Myometrial cell (primary cell): ENCODE data around the gene RHBDD3. TPM values are rescaled to one million over a fixed set of nuclear protein-coding genes. Genes with fewer than 3 reads are reported as not detected.

Source experiments
- total RNA-seq: library from RNA; depleted of rRNA; stranded (reverse); fragments of >200 nt; gene quantifications from 2 replicates; pipeline ENCODE4 v1.2.3, GENCODE V29; 2015

RHBDD3 gene
- total RNA-seq: 19.5 and 22.5 TPM in 2 replicates

DNA sequence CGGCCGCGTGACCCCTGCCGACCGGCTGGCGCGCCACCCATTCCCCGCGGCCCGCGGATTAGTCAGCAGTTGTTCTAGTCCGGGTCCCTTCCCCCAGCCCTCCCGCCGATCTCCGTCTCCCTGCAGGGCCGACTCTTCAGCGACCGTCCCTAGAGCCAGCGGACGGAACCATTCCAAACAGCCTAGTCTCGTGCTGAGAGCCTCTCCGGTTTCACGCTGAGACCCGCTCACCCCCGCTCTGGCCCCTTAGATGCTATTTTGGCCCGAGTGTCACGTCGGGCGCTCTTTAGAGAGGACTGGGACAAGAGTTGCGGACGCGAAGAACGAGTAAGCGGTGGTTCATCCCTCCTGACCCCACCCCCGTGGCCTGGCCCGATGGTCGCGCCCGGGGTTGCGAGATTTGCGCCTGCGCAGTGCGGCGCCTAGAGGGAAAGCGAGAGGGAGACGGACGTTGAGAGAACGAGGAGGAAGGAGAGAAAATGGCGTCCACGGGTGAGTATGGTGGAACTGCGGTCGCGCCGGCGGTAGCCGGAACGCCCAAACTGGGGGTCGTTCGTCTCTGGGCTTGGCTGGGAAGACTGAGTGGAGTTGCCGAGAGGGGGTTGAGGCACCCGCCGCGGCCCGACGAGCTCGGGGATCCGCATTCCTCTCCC, at the start of gene RHBDD3, which contains the start of gene EWSR1:
TSS of gene RHBDD3 (minus strand) at position 124 of the 653 bp plus-strand sequence. CDS start 2,355 bp downstream, outside the sequence.
TSS of gene EWSR1 (plus strand) at position 411 of the 653 bp plus-strand sequence. CDS start at position 480, 69 bp downstream.

DNA sequence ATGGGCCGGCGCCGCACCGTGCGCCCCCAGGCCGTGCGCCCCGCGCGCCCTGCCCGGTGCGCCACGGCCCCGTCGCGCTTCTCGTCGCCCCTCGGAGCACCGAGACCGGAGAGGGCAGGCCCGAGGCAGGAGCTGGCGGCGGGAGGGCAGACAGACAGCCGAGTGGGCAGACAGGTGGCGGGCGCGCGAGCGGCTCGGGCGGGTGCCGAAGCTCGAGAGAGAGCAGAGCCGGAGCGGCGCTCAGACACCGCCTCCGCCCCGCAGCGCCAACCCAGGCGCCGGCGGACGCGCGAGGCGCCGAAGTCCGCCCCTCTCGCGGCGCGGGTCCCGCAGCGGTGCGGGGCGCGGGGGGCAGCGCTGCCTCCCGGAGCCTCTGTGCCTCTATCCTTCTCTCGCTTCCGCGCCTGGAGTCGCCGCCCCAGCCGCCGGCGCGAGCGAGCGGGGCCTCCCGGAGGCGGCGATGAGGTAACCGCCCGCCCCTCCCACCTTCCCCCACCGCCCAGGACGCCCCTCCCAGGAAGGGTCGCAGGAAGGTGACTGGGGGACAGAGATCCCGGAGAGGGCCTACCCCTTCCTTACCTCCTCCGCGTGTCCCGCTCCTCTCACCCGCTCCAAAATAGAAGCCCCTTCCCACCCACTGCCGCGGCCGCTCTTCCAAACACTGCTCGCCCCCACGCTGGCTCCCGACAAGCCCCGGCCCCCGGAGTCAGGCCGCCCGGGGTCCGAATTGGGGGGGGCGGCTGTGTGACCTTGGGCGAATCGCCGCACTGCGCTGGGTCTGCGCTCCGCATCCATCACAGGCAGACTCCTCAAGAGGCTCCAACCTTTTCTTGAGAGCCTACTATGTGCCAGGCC, 47.7 kb upstream of the RHBDD3 start, which contains the start of gene RASL10A:
TSS of gene RASL10A (minus strand) at position 412 of the 855 bp plus-strand sequence. CDS start 451 bp downstream, outside the sequence.

DNA sequence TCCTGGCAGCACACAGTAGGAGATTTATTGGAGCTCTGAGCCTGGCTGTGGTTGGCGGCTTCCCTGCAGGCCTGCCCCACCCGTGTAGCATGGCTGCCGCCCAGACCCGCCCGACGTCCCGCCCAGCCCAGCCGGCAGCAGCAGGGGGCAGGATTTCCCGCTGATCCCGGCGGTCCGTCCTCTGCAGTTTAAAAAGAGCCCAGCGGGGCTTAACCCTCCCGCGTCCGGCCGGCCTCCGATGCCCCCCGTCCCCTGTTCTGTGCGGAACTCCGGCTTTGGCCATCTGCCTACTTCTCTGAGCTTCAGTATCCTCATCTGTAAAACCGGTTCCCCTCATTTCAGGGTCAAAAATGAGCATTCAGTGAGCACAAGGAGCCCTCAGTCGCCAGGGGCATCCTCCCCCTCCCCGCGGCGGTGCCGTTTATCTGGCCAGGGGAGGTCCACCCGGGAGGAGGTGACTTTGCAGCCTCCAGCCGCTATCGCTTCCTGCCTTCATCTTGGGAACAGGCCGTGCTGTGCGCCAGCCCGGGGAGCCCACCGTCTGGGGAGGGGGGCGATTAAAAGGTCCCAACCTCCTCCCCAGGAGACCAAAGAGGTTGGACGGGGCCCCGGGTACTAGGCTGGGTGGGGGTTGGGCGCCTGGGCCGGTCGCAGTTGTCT, 38.5 kb upstream of the RHBDD3 start, which contains the start of gene GAS2L1:
TSS of gene GAS2L1 (plus strand) at position 476 of the 660 bp plus-strand sequence. CDS start 1,456 bp downstream, outside the sequence.

Other genes with a start within 250 kb of the RHBDD3 start
- not detected in 2 replicates for gene C22orf31, start 206.2 kb downstream of the RHBDD3 start, total RNA-seq
- 4.3 and 4.4 TPM in 2 replicates for gene KREMEN1, start 194.9 kb downstream of the RHBDD3 start, total RNA-seq
- not detected in 2 replicates for gene EMID1, start 62.1 kb downstream of the RHBDD3 start, total RNA-seq
- gene EWSR1, start 287 bp upstream of the RHBDD3 start, total RNA-seq: 229 and 240 TPM in 2 replicates
- 38.1 and 47.1 TPM in 2 replicates for gene GAS2L1, start 38.7 kb upstream of the RHBDD3 start, total RNA-seq
- not detected in 2 replicates for gene RASL10A, start 47.7 kb upstream of the RHBDD3 start, total RNA-seq
- gene AP1B1, start 120.6 kb upstream of the RHBDD3 start, total RNA-seq: 83.5 and 83.6 TPM in 2 replicates
- not detected in 2 replicates for gene RFPL1, start 170.6 kb upstream of the RHBDD3 start, total RNA-seq
- 0.58 and 0.89 TPM in 2 replicates for gene NEFH, start 212.2 kb upstream of the RHBDD3 start, total RNA-seq